GM12878 (cell line): ENCODE results near the gene NTM.

Experiments
- BCLAF1 ChIP-seq: fragments of 450-650 bp; IDR thresholded peaks from 2 replicates; pipeline ENCODE4 v1.6.1; 2017; ENCODE audit warnings: antibody characterized with exemption, mild to moderate bottlenecking, moderate library complexity
- BHLHE40 ChIP-seq, 2 experiments: fragments of 450-650 bp in 1 of 2; IDR thresholded peaks; 2 replicates each; pipeline ENCODE4 v1.6.1; 2011 to 2017; ENCODE audit warnings: low read depth in 2 of 2, borderline replicate concordance in 1 of 2, improper control_type of control experiment in 1 of 2, low read length in 1 of 2, mild to moderate bottlenecking in 1 of 2
- CTCF ChIP-seq, 3 experiments: IDR thresholded peaks in 2 of 3; conservative IDR thresholded peaks in 1 of 3; 2 replicates each; pipeline ENCODE4 v1.5.1; 2011; ENCODE audit warnings: low read depth in 3 of 3, low read length in 3 of 3, mild to moderate bottlenecking in 3 of 3, control low read depth in 2 of 3, moderate library complexity in 2 of 3, inconsistent platforms in 1 of 3, mixed read lengths in 1 of 3; ENCODE audit not compliant: control insufficient read depth in 2 of 3, insufficient read depth in 1 of 3; ENCODE audit errors: extremely low read depth in 1 of 3
- MEF2A ChIP-seq: IDR thresholded peaks from 2 replicates; pipeline ENCODE4 v1.6.1; 2011; ENCODE audit warnings: low read depth, mild to moderate bottlenecking, low read length, moderate library complexity; ENCODE audit not compliant: insufficient read depth
- MLLT1 ChIP-seq: fragments of 450-650 bp; IDR thresholded peaks from 2 replicates; pipeline ENCODE4 v1.6.1; 2016; ENCODE audit warnings: mild to moderate bottlenecking
- POLR2A ChIP-seq: IDR thresholded peaks from 2 replicates; pipeline ENCODE4 v1.6.1; 2011; ENCODE audit warnings: low read depth, mild to moderate bottlenecking, low read length
- REST ChIP-seq: IDR thresholded peaks from 2 replicates; pipeline ENCODE4 v1.6.1; 2012; ENCODE audit warnings: mild to moderate bottlenecking, low read depth, low read length
- USF2 ChIP-seq: IDR thresholded peaks from 2 replicates; pipeline ENCODE4 v1.6.1; 2011; ENCODE audit warnings: low read depth, low read length, improper control_type of control experiment, borderline replicate concordance
- ZNF592 ChIP-seq: fragments of 450-650 bp; IDR thresholded peaks from 2 replicates; pipeline ENCODE4 v1.6.1; 2017; ENCODE audit warnings: mild to moderate bottlenecking, moderate library complexity

- TF ChIP-seq USF2 (no peak), POLR2A (no peak), REST (no peak), ZNF592 (no peak), CTCF (IDR thresholded peaks at IDR 0.05 in 2 of 3, conservative IDR thresholded peaks at IDR 0.05 in 1 of 3; ENCODE audit: control insufficient read depth in 2 of 3, extremely low read depth in 1 of 3, insufficient read depth in 1 of 3, low read depth in 3 of 3, low read length in 3 of 3) (no peak), MLLT1 (no peak), MEF2A (no peak), BHLHE40 (IDR thresholded peaks at IDR 0.05; ENCODE audit: borderline replicate concordance in 1 of 2, low read depth in 2 of 2, low read length in 1 of 2) (no peak), BCLAF1 (no peak)
Measured at GRCh38 chr11:131540676-131541075, 170.3 kb downstream of the NTM start.
